GM13976 (cell line): ENCODE measurements around the gene CFAP54.

Experiments used
- DNase-seq: peaks from one replicate; pipeline ENCODE4 v3.0.0; 2012; ENCODE audit warnings: low spot score
- in situ Hi-C: fragments of 300-500 bp; cut with MboI; formaldehyde crosslinking; loops from one replicate; pipeline ENCODE4 v1.12.0; 2022; ENCODE audit warnings: low sequenced_read_pairs, mixed read lengths, inconsistent platforms; ENCODE audit not compliant: unreplicated experiment
- TF ChIP-seq, protein P1 (sequence below): IDR thresholded peaks from 2 replicates; pipeline ENCODE4 v1.5.1; 2012; ENCODE audit warnings: borderline replicate concordance, mild to moderate bottlenecking; ENCODE audit not compliant: insufficient read depth; ENCODE audit errors: extremely low read depth, missing control alignments, control extremely low read depth

Gene CFAP54

GRCh38 chr12:96883571-96883970, 394.2 kb downstream of the CFAP54 start:
- in situ Hi-C loops = no loop called here
- TF ChIP-seq, protein P1, sequence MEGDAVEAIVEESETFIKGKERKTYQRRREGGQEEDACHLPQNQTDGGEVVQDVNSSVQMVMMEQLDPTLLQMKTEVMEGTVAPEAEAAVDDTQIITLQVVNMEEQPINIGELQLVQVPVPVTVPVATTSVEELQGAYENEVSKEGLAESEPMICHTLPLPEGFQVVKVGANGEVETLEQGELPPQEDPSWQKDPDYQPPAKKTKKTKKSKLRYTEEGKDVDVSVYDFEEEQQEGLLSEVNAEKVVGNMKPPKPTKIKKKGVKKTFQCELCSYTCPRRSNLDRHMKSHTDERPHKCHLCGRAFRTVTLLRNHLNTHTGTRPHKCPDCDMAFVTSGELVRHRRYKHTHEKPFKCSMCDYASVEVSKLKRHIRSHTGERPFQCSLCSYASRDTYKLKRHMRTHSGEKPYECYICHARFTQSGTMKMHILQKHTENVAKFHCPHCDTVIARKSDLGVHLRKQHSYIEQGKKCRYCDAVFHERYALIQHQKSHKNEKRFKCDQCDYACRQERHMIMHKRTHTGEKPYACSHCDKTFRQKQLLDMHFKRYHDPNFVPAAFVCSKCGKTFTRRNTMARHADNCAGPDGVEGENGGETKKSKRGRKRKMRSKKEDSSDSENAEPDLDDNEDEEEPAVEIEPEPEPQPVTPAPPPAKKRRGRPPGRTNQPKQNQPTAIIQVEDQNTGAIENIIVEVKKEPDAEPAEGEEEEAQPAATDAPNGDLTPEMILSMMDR = no peak
- DNase-seq = no peak

DNA sequence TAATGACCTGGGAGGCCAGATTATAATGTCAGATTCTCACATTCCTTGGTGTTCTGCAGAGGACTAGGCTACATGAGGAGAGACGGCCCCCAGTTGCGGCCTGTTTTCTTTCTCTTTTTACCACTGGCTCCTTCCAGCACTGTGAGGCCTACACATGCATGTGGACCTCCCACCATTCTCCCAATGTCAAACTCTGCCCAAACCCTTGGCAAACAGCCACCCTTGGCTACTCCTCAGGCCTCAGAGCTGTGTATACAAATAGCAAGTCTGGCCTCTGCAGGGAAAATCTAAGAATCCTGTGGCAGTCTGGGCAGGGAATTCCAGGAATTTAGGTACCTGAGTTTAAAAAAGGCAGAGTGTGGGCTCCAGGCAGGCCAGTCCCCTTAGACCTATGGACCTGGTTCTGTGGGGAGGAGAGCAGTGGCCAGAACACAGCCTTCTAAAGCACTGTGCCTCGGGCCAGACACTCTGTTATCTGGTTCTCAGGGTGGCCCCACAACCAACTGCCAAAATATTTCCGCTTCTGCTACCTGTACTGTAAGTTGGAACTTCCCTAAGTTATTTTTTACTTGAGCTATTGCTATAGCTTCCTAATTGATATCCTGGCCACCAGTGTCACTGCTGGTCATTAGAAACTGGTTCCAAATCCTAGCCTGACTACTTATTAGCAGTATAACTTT, 397.8 kb downstream of the CFAP54 start:
- in situ Hi-C loops = no loop called here
- no peak for DNase-seq
- TF ChIP-seq, protein P1 = no peak

DNA sequence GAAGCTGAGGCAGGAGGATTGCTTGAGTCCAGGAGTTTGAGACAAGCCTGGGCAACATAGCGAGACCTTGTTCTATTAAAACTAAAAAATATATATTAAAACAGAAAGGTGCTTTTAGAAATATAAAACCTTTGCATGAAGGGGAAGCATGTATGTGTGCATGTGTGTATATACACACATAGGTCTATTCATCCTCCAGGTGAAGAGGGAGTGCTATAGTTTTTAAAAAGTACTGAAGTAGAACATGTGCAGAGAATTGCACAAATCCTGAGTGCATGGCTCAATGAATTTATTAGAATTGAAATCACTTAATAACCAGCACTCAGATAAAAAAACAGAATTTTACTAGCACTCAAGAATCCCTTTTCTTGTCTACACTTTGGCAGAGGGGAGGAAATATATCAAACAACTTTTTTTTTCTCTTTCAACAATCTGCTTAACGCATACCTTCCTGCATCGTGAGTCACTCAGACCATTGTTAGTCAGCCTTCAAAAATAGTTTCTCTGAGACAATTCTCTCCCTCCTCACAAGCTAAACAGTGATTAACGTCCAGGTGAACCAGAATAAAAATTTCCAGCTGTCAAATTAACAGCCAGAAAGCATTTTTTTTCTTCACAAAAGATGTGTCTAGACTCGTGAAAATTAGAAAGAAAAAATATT, 400.0 kb downstream of the CFAP54 start:
- in situ Hi-C loops = no loop called here
- TF ChIP-seq, protein P1 = no peak
- DNase-seq = no peak

GRCh38 chr12:96890331-96890730, 401.0 kb downstream of the CFAP54 start:
- TF ChIP-seq, protein P1 = no peak
- in situ Hi-C loops = no loop called here
- no peak for DNase-seq

DNA sequence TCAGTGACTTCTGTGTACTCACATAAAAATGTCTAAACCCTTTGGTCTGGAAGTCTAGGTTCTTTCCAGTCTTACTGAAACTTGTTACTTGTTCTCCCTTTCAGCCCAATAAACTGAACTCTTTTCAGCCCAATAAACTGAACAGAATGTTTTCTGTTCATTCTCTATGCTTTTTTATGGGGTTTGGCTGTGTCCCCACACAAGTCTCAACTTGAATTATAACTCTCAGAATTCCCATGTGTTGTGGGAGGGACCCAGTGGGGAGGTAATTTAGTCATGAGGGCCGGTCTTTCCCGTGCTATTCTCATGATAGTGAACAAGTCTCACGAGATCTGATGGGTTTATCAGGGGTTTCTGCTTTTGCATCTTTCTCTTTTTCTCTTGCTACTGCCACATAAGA, 402.7 kb downstream of the CFAP54 start:
- in situ Hi-C loops = no loop called here
- TF ChIP-seq, protein P1 = no peak
- no peak for DNase-seq

GRCh38 chr12:96897421-96897820, 408.0 kb downstream of the CFAP54 start:
- TF ChIP-seq, protein P1 = no peak
- no peak for DNase-seq
- in situ Hi-C loops = no loop called here

- in situ Hi-C loops = no loop called here
- DNase-seq = no peak
- TF ChIP-seq, protein P1 = no peak
Measured at GRCh38 chr12:96901175-96901574, 411.8 kb downstream of the CFAP54 start.
